IPS DF 6.9 (cell line): ENCODE data around the gene HDAC10.

ENCODE experiments used
- DNase-seq: peaks from one replicate; pipeline ENCODE4 v3.0.0-alpha.2; 2013; ENCODE audit warnings: low read depth, low spot score
- H3K27ac ChIP-seq: one replicate; pipeline ENCODE4 v1.5.1; 2013; ENCODE audit warnings: low read length, control low read depth
- H3K27me3 ChIP-seq: 2 replicates; pipeline ENCODE4 v1.6.1; 2013; ENCODE audit warnings: mild to moderate bottlenecking, low read length; ENCODE audit not compliant: control insufficient read depth, insufficient read depth
- H3K36me3 ChIP-seq: 2 replicates; pipeline ENCODE4 v1.6.1; 2013; ENCODE audit warnings: low read length; ENCODE audit not compliant: control insufficient read depth, insufficient read depth
- H3K4me1 ChIP-seq: 2 replicates; pipeline ENCODE4 v1.6.1; 2013; ENCODE audit warnings: low read length; ENCODE audit not compliant: control insufficient read depth, insufficient read depth
- H3K4me3 ChIP-seq: 2 replicates; pipeline ENCODE4 v1.5.1; 2013; ENCODE audit warnings: mild to moderate bottlenecking, low read length
- H3K9me3 ChIP-seq: 2 replicates; pipeline ENCODE4 v1.6.1; 2013; ENCODE audit warnings: low read length, inconsistent platforms; ENCODE audit not compliant: control insufficient read depth, insufficient read depth
- WGBS: extraction: QIAGEN DNeasy Blood & Tissue Kit; methylation state at CpG from one replicate; pipeline ENCODE4 v1.1.7; 2013; ENCODE audit warnings: mixed read lengths, missing lambda C conversion rate; ENCODE audit not compliant: insufficient read length, insufficient coverage; 5-methylcytosine and 5-hydroxymethylcytosine counted together

Gene HDAC10

GRCh38 chr22:50293441-50294318 is 42.6 kb upstream of the HDAC10 start:
- no peaks in the 10 kb centered on the region for H3K27me3 ChIP-seq
- no peak for DNase-seq
- H3K4me3 ChIP-seq: no peak overlapping the region
- peaks cover 13% of the 10 kb centered on the region for H3K36me3 ChIP-seq
- WGBS: no CpG with 5 or more reads among the region's 42 CpGs
- H3K4me1 ChIP-seq: peaks cover 10% of the 10 kb centered on the region
- no peaks in the 10 kb centered on the region for H3K9me3 ChIP-seq
- H3K27ac ChIP-seq: no peak overlapping the region

- H3K4me3 ChIP-seq: no peak overlapping the region
- peaks cover 10% of the 10 kb centered on the region for H3K4me1 ChIP-seq
- no CpG with 5 or more reads among the region's 29 CpGs for WGBS
- no peak overlapping the region for H3K27ac ChIP-seq
- H3K27me3 ChIP-seq: no peaks in the 10 kb centered on the region
- no peak for DNase-seq
- H3K9me3 ChIP-seq: no peaks in the 10 kb centered on the region
- H3K36me3 ChIP-seq: peaks cover 16% of the 10 kb centered on the region
These were observed 41.8 kb upstream of the HDAC10 start for GRCh38 chr22:50292643-50293440.

- no peak overlapping the region for H3K4me3 ChIP-seq
- H3K9me3 ChIP-seq: no peaks in the 10 kb centered on the region
- no peak for DNase-seq
- H3K36me3 ChIP-seq: peaks cover 25% of the 10 kb centered on the region
- peaks cover 10% of the 10 kb centered on the region for H3K4me1 ChIP-seq
- WGBS: no CpG with 5 or more reads among the region's 37 CpGs
- no peak overlapping the region for H3K27ac ChIP-seq
- no peaks in the 10 kb centered on the region for H3K27me3 ChIP-seq
These were observed 39.0 kb upstream of the HDAC10 start for GRCh38 chr22:50289942-50290630.

- peaks cover 9% of the 10 kb centered on the region for H3K4me1 ChIP-seq
- no peak overlapping the region for H3K27ac ChIP-seq
- no peaks in the 10 kb centered on the region for H3K9me3 ChIP-seq
- H3K4me3 ChIP-seq: no peak overlapping the region
- no CpG with 5 or more reads among the region's 57 CpGs for WGBS
- no peaks in the 10 kb centered on the region for H3K27me3 ChIP-seq
- no peak for DNase-seq
- peaks cover 25% of the 10 kb centered on the region for H3K36me3 ChIP-seq
These were observed 38.3 kb upstream of the HDAC10 start for GRCh38 chr22:50289151-50289941.

DNA sequence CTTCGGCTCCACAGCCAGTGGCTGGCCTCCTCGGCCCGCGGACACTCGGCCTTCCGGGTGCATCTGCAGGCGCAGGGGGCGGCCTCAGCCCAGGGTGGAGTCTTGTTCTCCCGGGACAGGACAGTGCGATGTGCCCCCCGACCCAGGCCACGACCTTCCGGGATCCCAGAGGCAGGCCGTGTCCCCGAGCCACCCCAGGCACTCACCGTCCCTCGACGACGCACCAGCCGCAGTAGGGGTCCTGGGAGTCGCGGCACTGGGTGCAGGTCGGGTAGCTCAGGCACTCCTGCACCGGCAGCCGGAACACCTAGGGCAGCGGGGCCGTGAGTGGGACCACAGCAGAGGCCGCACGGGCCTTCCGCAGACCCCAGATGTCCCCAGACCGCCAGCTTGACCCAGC is 36.7 kb upstream of the HDAC10 start:
- no peak overlapping the region for H3K27ac ChIP-seq
- H3K9me3 ChIP-seq: no peaks in the 10 kb centered on the region
- H3K4me3 ChIP-seq: no peak overlapping the region
- peaks cover 35% of the 10 kb centered on the region for H3K36me3 ChIP-seq
- DNase-seq: no peak
- H3K4me1 ChIP-seq: peaks cover 3% of the 10 kb centered on the region
- WGBS: no CpG with 5 or more reads among the region's 31 CpGs
- no peaks in the 10 kb centered on the region for H3K27me3 ChIP-seq

DNA sequence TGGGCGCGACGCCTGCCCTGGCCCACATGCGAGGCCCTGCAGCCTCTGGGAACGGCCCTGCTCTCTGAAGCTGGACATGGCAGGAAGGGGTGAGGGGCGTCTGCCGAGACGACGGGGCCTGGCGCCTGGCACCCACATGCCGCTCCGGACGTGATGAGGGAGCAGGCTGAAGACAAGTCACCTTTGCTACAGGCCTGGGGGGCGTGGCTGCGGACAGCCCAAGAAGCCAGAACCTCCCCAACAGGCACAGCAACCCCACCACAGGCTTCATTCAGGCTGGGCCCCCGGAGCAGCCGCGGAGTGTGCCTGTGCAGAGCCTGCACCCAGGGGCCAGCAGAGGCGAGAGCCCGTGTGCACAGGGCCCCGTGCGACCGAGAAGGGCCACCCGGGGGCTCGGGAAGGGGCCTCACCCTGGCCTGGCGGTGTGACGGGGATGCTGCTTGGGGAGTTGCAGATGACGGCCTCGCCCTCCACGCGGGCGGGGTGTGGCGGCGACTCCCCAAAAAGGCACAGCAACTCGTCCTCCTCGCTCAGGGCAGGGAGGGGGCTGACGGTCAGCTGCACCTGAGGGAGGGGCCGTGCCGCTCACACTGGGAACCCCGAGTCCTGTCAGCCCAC is 35.7 kb upstream of the HDAC10 start:
- H3K27ac ChIP-seq: no peak overlapping the region
- H3K27me3 ChIP-seq: no peaks in the 10 kb centered on the region
- peaks cover 44% of the 10 kb centered on the region for H3K36me3 ChIP-seq
- no peak overlapping the region for H3K4me3 ChIP-seq
- H3K9me3 ChIP-seq: no peaks in the 10 kb centered on the region
- DNase-seq: no peak
- no CpG with 5 or more reads among the region's 40 CpGs for WGBS
- H3K4me1 ChIP-seq: no peaks in the 10 kb centered on the region; the same call in 1 of the 2 replicates

- DNase-seq: no peak
- H3K27ac ChIP-seq: no peak overlapping the region
- no peaks in the 10 kb centered on the region; the same call in 1 of the 2 replicates for H3K4me1 ChIP-seq
- H3K4me3 ChIP-seq: no peak overlapping the region
- WGBS: no CpG with 5 or more reads among the region's 21 CpGs
- H3K9me3 ChIP-seq: no peaks in the 10 kb centered on the region
- H3K27me3 ChIP-seq: no peaks in the 10 kb centered on the region
- H3K36me3 ChIP-seq: peaks cover 49% of the 10 kb centered on the region
These were observed 35.2 kb upstream of the HDAC10 start for GRCh38 chr22:50286275-50286674.

GRCh38 chr22:50285568-50286229 is 34.6 kb upstream of the HDAC10 start:
- H3K27me3 ChIP-seq: no peaks in the 10 kb centered on the region
- no peak for DNase-seq
- H3K4me3 ChIP-seq: no peak overlapping the region
- WGBS: no CpG with 5 or more reads among the region's 34 CpGs
- peaks cover 54% of the 10 kb centered on the region for H3K36me3 ChIP-seq
- no peak overlapping the region for H3K27ac ChIP-seq
- no peaks in the 10 kb centered on the region for H3K9me3 ChIP-seq
- H3K4me1 ChIP-seq: no peaks in the 10 kb centered on the region; the same call in 1 of the 2 replicates

DNA sequence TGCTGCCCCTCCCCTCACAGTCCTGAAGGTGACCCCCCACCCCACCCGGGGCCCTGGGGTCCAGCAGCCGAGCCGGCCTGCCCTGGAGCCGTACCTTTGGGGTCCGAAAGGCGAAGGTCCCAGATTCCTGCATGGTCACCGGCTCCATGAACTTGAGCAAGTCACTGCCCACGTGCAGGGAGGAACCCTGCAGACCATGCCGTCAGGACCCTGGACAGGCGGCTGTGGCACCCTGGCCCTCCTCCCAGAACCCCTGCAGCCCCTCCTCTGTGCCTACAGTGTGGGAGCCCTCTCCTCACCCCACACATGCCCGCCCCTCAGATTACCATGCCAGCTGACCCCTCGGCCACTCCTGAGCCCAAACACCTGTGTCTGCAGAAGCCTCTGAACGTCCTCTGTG is 33.4 kb upstream of the HDAC10 start:
- peaks cover 58% of the 10 kb centered on the region for H3K36me3 ChIP-seq
- no peaks in the 10 kb centered on the region for H3K9me3 ChIP-seq
- no peak for DNase-seq
- WGBS: no CpG with 5 or more reads among the region's 13 CpGs
- no peak overlapping the region for H3K27ac ChIP-seq
- H3K27me3 ChIP-seq: no peaks in the 10 kb centered on the region
- H3K4me3 ChIP-seq: no peak overlapping the region
- no peaks in the 10 kb centered on the region; the same call in 1 of the 2 replicates for H3K4me1 ChIP-seq
